ENCODE results near the gene PICK1.
A peak's percentile ranks its signal among the peaks of the same experiment; 100 is the strongest.

The PICK1 gene

GRCh38 chr22:38056969-38057891 lies at the start of gene PICK1:
TSS of gene PICK1 (plus strand) at chr22:38057404. CDS start at chr22:38057810, 406 bp downstream.
- Histone ChIP-seq H3K27ac (peak within 1 kb of the TSS; percentile 63 to 81 (median 76)), H4K20me1 (no peaks in the 10 kb centered on the region), H3K4me3 (peak within 1 kb of the TSS; percentile 51 to 73 (median 62)), H3K4me1 (peaks cover 22 to 48% (median 41%) of the 10 kb centered on the region in 10 experiments), H3K27me3 (no peaks in the 10 kb centered on the region), H3K4me2 (peak within 1 kb of the TSS; percentile 75 to 92 (median 87)), H3K36me3 (no peaks in the 10 kb centered on the region; a peak in 1 of 22 replicates), H3K9ac (peak within 1 kb of the TSS; percentile 56 to 77 (median 74)), H3K9me3 (replicated peaks in 1 of 11) (no peaks in the 10 kb centered on the region)
- no peak for TF ChIP-seq Cebpa-rat (IDR thresholded peaks at IDR 0.05)

- Histone ChIP-seq H3K4me2 (peak overlapping the region in 9 of 11 experiments; percentile 11 to 56 (median 27); a peak in 13 of 22 replicates), H3K4me1 (peaks cover 10 to 17% (median 14%) of the 10 kb centered on the region in 10 experiments; a peak in 17 of 20 replicates), H3K9ac (no peak overlapping the region), H4K20me1 (no peaks in the 10 kb centered on the region), H3K9me3 (replicated peaks in 1 of 11) (peaks cover 0 to 6% (median 2%) of the 10 kb centered on the region in 11 experiments; a peak in 9 of 22 replicates), H3K4me3 (no peak overlapping the region), H3K36me3 (no peaks in the 10 kb centered on the region), H3K27me3 (no peaks in the 10 kb centered on the region), H3K27ac (no peak overlapping the region)
- no peak for TF ChIP-seq Cebpa-rat (IDR thresholded peaks at IDR 0.05)
Measured at GRCh38 chr22:38009000-38009806, 48.0 kb upstream of the PICK1 start.

- Histone ChIP-seq H3K9me3 (replicated peaks in 1 of 11) (peaks cover 0 to 18% (median 10%) of the 10 kb centered on the region in 11 experiments; a peak in 11 of 22 replicates), H3K36me3 (no peaks in the 10 kb centered on the region), H4K20me1 (no peaks in the 10 kb centered on the region), H3K4me1 (peaks cover 18 to 26% (median 23%) of the 10 kb centered on the region in 10 experiments), H3K4me2 (peak overlapping the region in 6 of 11 experiments; percentile 2 to 33 (median 8); a peak in 1 of 22 replicates), H3K4me3 (no peak overlapping the region), H3K27ac (no peak overlapping the region), H3K9ac (no peak overlapping the region), H3K27me3 (no peaks in the 10 kb centered on the region)
- TF ChIP-seq Cebpa-rat (IDR thresholded peaks at IDR 0.05): no peak
Measured at GRCh38 chr22:38012604-38013072, 44.6 kb upstream of the PICK1 start.

GRCh38 chr22:38014083-38014482 lies 43.1 kb upstream of the PICK1 start:
- no peak overlapping the region for H3K4me3 ChIP-seq
- no peaks in the 10 kb centered on the region for H3K36me3 ChIP-seq
- peaks cover 0 to 18% (median 10%) of the 10 kb centered on the region in 11 experiments; a peak in 11 of 22 replicates for H3K9me3 ChIP-seq (replicated peaks in 1 of 11)
- H3K27ac ChIP-seq: no peak overlapping the region
- H3K4me1 ChIP-seq: peaks cover 23 to 33% (median 26%) of the 10 kb centered on the region in 10 experiments
- no peaks in the 10 kb centered on the region for H4K20me1 ChIP-seq
- TF ChIP-seq Cebpa-rat (IDR thresholded peaks at IDR 0.05): no peak
- no peak overlapping the region for H3K4me2 ChIP-seq
- H3K9ac ChIP-seq: no peak overlapping the region
- no peaks in the 10 kb centered on the region for H3K27me3 ChIP-seq

- peak overlapping the region in 5 of 11 experiments; percentile 49 to 77 (median 67); a peak in 7 of 22 replicates for H3K4me2 ChIP-seq
Measured at GRCh38 chr22:38016182-38017151, 40.7 kb upstream of the PICK1 start.

GRCh38 chr22:38017272-38017920 lies 39.8 kb upstream of the PICK1 start:
- H3K9ac ChIP-seq: no peak overlapping the region
- H3K9me3 ChIP-seq (replicated peaks in 1 of 11): peaks cover 0 to 18% (median 10%) of the 10 kb centered on the region in 11 experiments; a peak in 11 of 22 replicates
- no peak overlapping the region for H3K27ac ChIP-seq
- H3K36me3 ChIP-seq: no peaks in the 10 kb centered on the region
- H3K27me3 ChIP-seq: no peaks in the 10 kb centered on the region
- no peaks in the 10 kb centered on the region for H4K20me1 ChIP-seq
- no peak for TF ChIP-seq Cebpa-rat (IDR thresholded peaks at IDR 0.05)
- peak overlapping the region; percentile 17 to 77 (median 57); a peak in 21 of 22 replicates for H3K4me2 ChIP-seq
- H3K4me1 ChIP-seq: peaks cover 23 to 58% (median 39%) of the 10 kb centered on the region in 10 experiments
- H3K4me3 ChIP-seq: no peak overlapping the region

More at GRCh38 chr22:38016182-38017151, 40.7 kb upstream of the PICK1 start:
- H3K36me3 ChIP-seq: no peaks in the 10 kb centered on the region
- H3K27ac ChIP-seq: no peak overlapping the region
- no peaks in the 10 kb centered on the region for H4K20me1 ChIP-seq
- H3K4me3 ChIP-seq: no peak overlapping the region
- peaks cover 0 to 18% (median 10%) of the 10 kb centered on the region in 11 experiments; a peak in 11 of 22 replicates for H3K9me3 ChIP-seq (replicated peaks in 1 of 11)
- TF ChIP-seq Cebpa-rat (IDR thresholded peaks at IDR 0.05): no peak
- no peak overlapping the region for H3K9ac ChIP-seq
- H3K4me1 ChIP-seq: peaks cover 24 to 49% (median 36%) of the 10 kb centered on the region in 10 experiments
- no peaks in the 10 kb centered on the region for H3K27me3 ChIP-seq

- H3K4me2 ChIP-seq: peak overlapping the region; percentile 17 to 77 (median 57); a peak in 21 of 22 replicates
- peaks cover 0 to 18% (median 10%) of the 10 kb centered on the region in 11 experiments; a peak in 11 of 22 replicates for H3K9me3 ChIP-seq (replicated peaks in 1 of 11)
- no peak overlapping the region for H3K9ac ChIP-seq
- H3K4me1 ChIP-seq: peaks cover 16 to 55% (median 32%) of the 10 kb centered on the region in 10 experiments
- no peaks in the 10 kb centered on the region for H4K20me1 ChIP-seq
- H3K27ac ChIP-seq: no peak overlapping the region
- no peaks in the 10 kb centered on the region for H3K27me3 ChIP-seq
- no peaks in the 10 kb centered on the region for H3K36me3 ChIP-seq
- TF ChIP-seq Cebpa-rat (IDR thresholded peaks at IDR 0.05): no peak
- no peak overlapping the region for H3K4me3 ChIP-seq
Measured at GRCh38 chr22:38017939-38018885, 39.0 kb upstream of the PICK1 start.
